Keratinocyte (primary cell): ENCODE measurements around the gene PTPRZ1. TPM values are rescaled to one million over a fixed set of nuclear protein-coding genes. Genes with fewer than 3 reads are reported as not detected.

ENCODE experiments used
- DNase-seq: peaks from one replicate; pipeline ENCODE4 v3.0.0-alpha.2; 2011; ENCODE audit warnings: low read depth, missing footprints, low spot score
- FAIRE-seq: peaks from 2 replicates; lab custom pipeline; 2011; peaks lifted over from hg19 to GRCh38; lab: Jason Lieb, UNC
- H2AFZ ChIP-seq: 2 replicates; pipeline ENCODE4 v1.6.0; 2012; ENCODE audit warnings: low read length, control low read depth, inconsistent platforms; ENCODE audit not compliant: control insufficient read depth
- H3K27ac ChIP-seq: 2 replicates; pipeline ENCODE4 v1.5.1; 2011; ENCODE audit warnings: low read length; ENCODE audit not compliant: control insufficient read depth, insufficient read depth
- H3K27me3 ChIP-seq: 3 replicates; pipeline ENCODE4 v1.6.0; 2011; ENCODE audit warnings: low read length; ENCODE audit not compliant: control insufficient read depth, insufficient read depth; ENCODE audit errors: extremely low read depth
- H3K36me3 ChIP-seq, 2 experiments: 2 replicates in 1 of 2; 3 replicates in 1 of 2; pipeline ENCODE4 v1.5.1; 2011; ENCODE audit warnings: low read length in 2 of 2, mild to moderate bottlenecking in 1 of 2; ENCODE audit not compliant: control insufficient read depth in 2 of 2, insufficient read depth in 2 of 2; ENCODE audit errors: extremely low read depth in 1 of 2
- H3K4me1 ChIP-seq: 3 replicates; pipeline ENCODE4 v1.5.1; 2011; ENCODE audit warnings: low read length; ENCODE audit not compliant: control insufficient read depth, insufficient read depth; ENCODE audit errors: extremely low read depth
- H3K4me2 ChIP-seq: 3 replicates; pipeline ENCODE4 v1.6.0; 2011; ENCODE audit warnings: low read depth, low read length; ENCODE audit not compliant: control insufficient read depth, insufficient read depth; ENCODE audit errors: extremely low read depth
- H3K4me3 ChIP-seq, 3 experiments: fragments of 200-600 bp in 1 of 3; sonication (generic) in 1 of 3; 2 replicates in 2 of 3; 3 replicates in 1 of 3; pipeline ENCODE4 v1.5.1; 2011 to 2016; ENCODE audit warnings: low read length in 3 of 3, mild to moderate bottlenecking in 3 of 3, control low read depth in 2 of 3, inconsistent platforms in 1 of 3, low read depth in 1 of 3, mixed read lengths in 1 of 3, mixed run types in 1 of 3, moderate library complexity in 1 of 3; ENCODE audit not compliant: control insufficient read depth in 2 of 3, insufficient read depth in 2 of 3; ENCODE audit errors: extremely low read depth in 1 of 3
- H3K79me2 ChIP-seq: 2 replicates; pipeline ENCODE4 v1.6.0; 2012; ENCODE audit warnings: low read length; ENCODE audit not compliant: control insufficient read depth, insufficient read depth
- H3K9ac ChIP-seq: 3 replicates; pipeline ENCODE4 v1.6.0; 2011; ENCODE audit warnings: low read length; ENCODE audit not compliant: control insufficient read depth, insufficient read depth; ENCODE audit errors: extremely low read depth
- H3K9me1 ChIP-seq: 3 replicates; pipeline ENCODE4 v1.6.0; 2011; ENCODE audit warnings: low read length; ENCODE audit not compliant: control insufficient read depth, insufficient read depth; ENCODE audit errors: extremely low read depth
- H3K9me3 ChIP-seq: 2 replicates; pipeline ENCODE4 v1.5.1; 2012; ENCODE audit warnings: low read depth, low read length; ENCODE audit not compliant: control insufficient read depth
- H4K20me1 ChIP-seq: 3 replicates; pipeline ENCODE4 v1.6.0; 2011; ENCODE audit warnings: low read length; ENCODE audit not compliant: control insufficient read depth, insufficient read depth; ENCODE audit errors: extremely low read depth
- EZH2 ChIP-seq: IDR thresholded peaks from one replicate; pipeline ENCODE4 v1.6.1; 2012; ENCODE audit warnings: inconsistent platforms, mild to moderate bottlenecking, low read length, moderate library complexity
- dilution Hi-C: fragments of 300-500 bp; cut with MboI; formaldehyde crosslinking; loops from one replicate; pipeline ENCODE4 v1.7.0; 2020; ENCODE audit warnings: low sequenced_read_pairs; ENCODE audit not compliant: extremely low pct_ligation_motif_present
- polyA plus RNA-seq, 5 experiments: library from polyadenylated mRNA; depleted of rRNA in 3 of 5; stranded (reverse) in 3 of 5; stranded (forward) in 1 of 5; unstranded in 1 of 5; fragments of >200 nt; gene quantifications; 1 replicate in 1 of 5; 2 replicates in 3 of 5; 3 replicates in 1 of 5; pipeline versions ENCODE4 v1.2.1 to v1.2.3, GENCODE V29; 2011 to 2012; ENCODE audit warnings: missing spikeins in 2 of 5, low read depth in 1 of 5, low replicate concordance in 1 of 5
- TF ChIP-seq, protein P1 (sequence below), 3 experiments: IDR thresholded peaks in 1 of 3; conservative IDR thresholded peaks in 1 of 3; optimal IDR thresholded peaks in 1 of 3; 2 replicates in 2 of 3; 3 replicates in 1 of 3; pipeline versions ENCODE3 to v1.5.1; 2011; ENCODE audit warnings: low read length in 3 of 3, mild to moderate bottlenecking in 3 of 3, moderate library complexity in 2 of 3, control low read depth in 1 of 3, inconsistent platforms in 1 of 3; ENCODE audit not compliant: insufficient read depth in 2 of 3; ENCODE audit errors: extremely low read depth in 1 of 3

The PTPRZ1 gene
- polyA plus RNA-seq, 1 donor (not counting 4 experiments of a cell fraction or from before 2014, with no cell fraction given) = 58.3 TPM

DNA sequence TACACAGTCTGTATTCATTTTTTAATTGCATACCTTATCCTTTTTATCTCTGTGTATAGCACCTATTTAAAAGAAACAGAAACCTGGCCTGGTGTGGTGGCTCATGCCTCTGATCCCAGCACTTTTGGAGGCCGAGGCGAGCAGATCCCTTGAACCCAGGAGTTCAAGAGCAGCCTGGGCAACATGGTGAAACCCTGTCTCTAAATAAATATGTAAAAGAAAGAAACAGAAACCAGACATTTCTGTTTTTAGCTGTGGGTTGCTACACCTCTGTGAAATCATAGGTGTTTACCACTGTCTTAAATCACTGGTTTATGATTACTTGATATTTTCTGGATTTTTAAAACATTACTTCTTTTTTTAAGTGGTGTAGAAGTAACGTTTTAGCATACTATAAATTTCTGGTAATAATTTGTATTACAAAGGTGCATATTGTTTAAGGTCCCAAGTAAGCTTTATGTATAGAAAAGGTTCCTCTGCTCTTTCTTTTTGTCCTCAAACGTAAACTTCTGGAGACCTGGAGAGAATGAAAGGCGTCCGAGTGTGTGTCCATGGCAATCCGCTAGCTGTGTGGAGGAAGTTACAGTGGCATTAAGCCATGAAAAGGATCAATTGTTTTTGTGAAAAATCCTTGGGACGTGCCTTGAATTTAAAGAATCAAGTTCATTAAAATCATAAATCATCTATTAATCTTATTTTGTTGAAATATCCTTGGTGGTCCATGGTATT is 41.1 kb downstream of the PTPRZ1 start:
- Histone ChIP-seq H3K9me1 (no peaks in the 10 kb centered on the region), H3K4me2 (no peak overlapping the region), H3K4me1 (no peaks in the 10 kb centered on the region), H3K27ac (no peak overlapping the region), H3K27me3 (no peaks in the 10 kb centered on the region), H3K79me2 (no peaks in the 10 kb centered on the region), H4K20me1 (no peaks in the 10 kb centered on the region), H3K9me3 (no peaks in the 10 kb centered on the region), H3K9ac (no peak overlapping the region), H3K36me3 (no peaks in the 10 kb centered on the region), H2AFZ (no peak overlapping the region), H3K4me3 (no peak overlapping the region)
- TF ChIP-seq, protein P1, sequence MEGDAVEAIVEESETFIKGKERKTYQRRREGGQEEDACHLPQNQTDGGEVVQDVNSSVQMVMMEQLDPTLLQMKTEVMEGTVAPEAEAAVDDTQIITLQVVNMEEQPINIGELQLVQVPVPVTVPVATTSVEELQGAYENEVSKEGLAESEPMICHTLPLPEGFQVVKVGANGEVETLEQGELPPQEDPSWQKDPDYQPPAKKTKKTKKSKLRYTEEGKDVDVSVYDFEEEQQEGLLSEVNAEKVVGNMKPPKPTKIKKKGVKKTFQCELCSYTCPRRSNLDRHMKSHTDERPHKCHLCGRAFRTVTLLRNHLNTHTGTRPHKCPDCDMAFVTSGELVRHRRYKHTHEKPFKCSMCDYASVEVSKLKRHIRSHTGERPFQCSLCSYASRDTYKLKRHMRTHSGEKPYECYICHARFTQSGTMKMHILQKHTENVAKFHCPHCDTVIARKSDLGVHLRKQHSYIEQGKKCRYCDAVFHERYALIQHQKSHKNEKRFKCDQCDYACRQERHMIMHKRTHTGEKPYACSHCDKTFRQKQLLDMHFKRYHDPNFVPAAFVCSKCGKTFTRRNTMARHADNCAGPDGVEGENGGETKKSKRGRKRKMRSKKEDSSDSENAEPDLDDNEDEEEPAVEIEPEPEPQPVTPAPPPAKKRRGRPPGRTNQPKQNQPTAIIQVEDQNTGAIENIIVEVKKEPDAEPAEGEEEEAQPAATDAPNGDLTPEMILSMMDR (optimal IDR thresholded peaks at IDR 0.05 in 1 of 3, IDR thresholded peaks at IDR 0.05 in 1 of 3, conservative IDR thresholded peaks at IDR 0.05 in 1 of 3; ENCODE audit: extremely low read depth in 1 of 3, insufficient read depth in 2 of 3, low read length in 3 of 3) = no peak
- TF ChIP-seq EZH2 = no peak
- no peak for FAIRE-seq
- no peak for DNase-seq
- dilution Hi-C loops = no loop called here

DNA sequence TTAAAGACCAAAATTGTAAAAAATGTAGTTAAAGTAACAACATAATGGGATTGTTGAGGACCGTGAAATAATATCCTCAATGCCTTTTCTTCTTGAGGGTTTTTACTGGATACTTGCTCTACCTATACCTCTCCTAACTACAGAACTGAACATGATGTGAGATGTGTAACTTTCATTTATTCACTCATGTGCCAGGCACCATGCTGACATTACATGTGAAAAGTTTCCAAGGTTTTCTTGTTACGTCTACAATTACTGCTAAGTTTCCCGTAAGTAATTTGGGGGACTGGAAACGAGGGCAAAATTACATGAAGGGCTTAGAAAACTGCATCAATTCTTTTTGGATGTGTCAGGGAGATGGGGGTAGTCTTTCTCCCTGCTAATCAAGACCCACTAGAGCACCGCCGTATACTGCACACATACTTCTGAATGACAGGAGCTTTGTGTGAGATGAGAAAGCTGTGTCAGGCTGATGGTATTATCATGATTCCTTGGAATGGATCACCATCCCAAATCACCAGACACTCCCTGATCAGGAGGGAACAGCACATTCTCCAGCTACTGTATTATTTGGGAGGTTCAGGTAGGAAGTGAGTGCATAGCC is 41.8 kb downstream of the PTPRZ1 start:
- DNase-seq (no peak), FAIRE-seq (no peak)
- Histone ChIP-seq H2AFZ (no peak overlapping the region), H3K27me3 (no peaks in the 10 kb centered on the region), H3K27ac (no peak overlapping the region), H3K4me2 (no peak overlapping the region), H3K79me2 (no peaks in the 10 kb centered on the region), H3K4me3 (no peak overlapping the region), H3K36me3 (no peaks in the 10 kb centered on the region), H3K9me3 (no peaks in the 10 kb centered on the region), H4K20me1 (no peaks in the 10 kb centered on the region), H3K9ac (no peak overlapping the region), H3K4me1 (no peaks in the 10 kb centered on the region), H3K9me1 (no peaks in the 10 kb centered on the region)
- dilution Hi-C loops = no loop called here
- TF ChIP-seq, protein P1 (optimal IDR thresholded peaks at IDR 0.05 in 1 of 3, IDR thresholded peaks at IDR 0.05 in 1 of 3, conservative IDR thresholded peaks at IDR 0.05 in 1 of 3; ENCODE audit: extremely low read depth in 1 of 3, insufficient read depth in 2 of 3, low read length in 3 of 3) = no peak
- no peak for TF ChIP-seq EZH2
